ENCODE measurements around the gene CDH12.

CDH12 gene

GRCh38 chr5:22708770-22709328 is 144.3 kb downstream of the CDH12 start:
- Histone ChIP-seq H3K4me3 (ENCODE audit: low read depth in 1 of 2, low read length in 2 of 2) (no peak overlapping the region), H3K27ac (ENCODE audit: low read depth, low read length) (no peak overlapping the region), H3K27me3 (ENCODE audit: control insufficient read depth in 1 of 2, insufficient read depth in 2 of 2, low read length in 2 of 2) (no peaks in the 10 kb centered on the region), H3K9me3 (ENCODE audit: low read length) (no peaks in the 10 kb centered on the region), H3K36me3 (ENCODE audit: insufficient read depth, low read length) (no peaks in the 10 kb centered on the region), H3K9ac (ENCODE audit: low read length) (no peak overlapping the region), H3K4me1 (ENCODE audit: insufficient read depth, low read length) (no peaks in the 10 kb centered on the region)

DNA sequence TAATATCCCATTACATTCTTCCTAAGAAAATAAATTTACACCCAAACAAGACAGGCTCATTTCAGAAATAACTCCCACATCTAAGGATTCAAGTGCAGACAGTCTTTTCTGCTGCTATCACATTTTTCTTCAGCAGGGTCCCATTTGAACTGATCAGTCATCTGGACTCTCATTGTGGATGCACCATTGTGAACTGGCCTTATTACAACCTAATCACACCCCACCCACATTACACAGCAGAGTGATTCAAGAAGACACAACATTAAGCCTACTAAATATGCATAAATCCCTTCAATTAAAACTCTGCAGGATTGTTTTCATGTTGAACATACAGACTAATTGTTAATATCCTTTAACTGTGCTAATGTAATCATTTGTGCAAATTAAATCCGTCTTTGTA is 146.2 kb downstream of the CDH12 start:
- H3K27ac ChIP-seq (ENCODE audit: low read depth, low read length) = no peak overlapping the region
- no peaks in the 10 kb centered on the region for H3K9me3 ChIP-seq (ENCODE audit: low read length)
- H3K9ac ChIP-seq (ENCODE audit: low read length) = no peak overlapping the region
- H3K4me3 ChIP-seq (ENCODE audit: low read depth in 1 of 2, low read length in 2 of 2) = no peak overlapping the region
- H3K36me3 ChIP-seq (ENCODE audit: insufficient read depth, low read length) = no peaks in the 10 kb centered on the region
- H3K27me3 ChIP-seq (ENCODE audit: control insufficient read depth in 1 of 2, insufficient read depth in 2 of 2, low read length in 2 of 2) = no peaks in the 10 kb centered on the region
- H3K4me1 ChIP-seq (ENCODE audit: insufficient read depth, low read length) = no peaks in the 10 kb centered on the region

DNA sequence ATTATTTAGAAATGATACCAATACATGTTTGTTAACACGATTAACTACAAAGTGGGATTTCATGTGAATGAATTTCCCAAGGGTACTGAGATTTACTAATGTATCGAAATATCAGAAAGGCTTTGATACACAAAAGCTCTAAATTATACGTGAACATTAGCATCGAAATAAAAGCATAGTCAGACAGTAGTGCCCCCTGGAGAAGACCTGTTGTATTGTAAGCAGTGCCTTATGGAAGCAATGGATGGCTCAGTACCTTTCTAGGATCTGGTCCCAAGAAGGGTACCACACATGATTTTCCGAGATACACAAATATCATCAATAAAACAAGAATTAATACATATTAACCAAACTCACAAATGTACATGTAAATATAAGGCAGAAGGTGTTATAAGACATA is 153.8 kb downstream of the CDH12 start:
- Histone ChIP-seq H3K9ac (ENCODE audit: low read length) (no peak overlapping the region), H3K27ac (ENCODE audit: low read depth, low read length) (no peak overlapping the region)

GRCh38 chr5:22693121-22693520 is 160.0 kb downstream of the CDH12 start:
- H3K27me3 ChIP-seq (ENCODE audit: control insufficient read depth in 1 of 2, insufficient read depth in 2 of 2, low read length in 2 of 2) = no peaks in the 10 kb centered on the region
- H3K9ac ChIP-seq (ENCODE audit: low read length) = no peak overlapping the region
- no peaks in the 10 kb centered on the region for H3K36me3 ChIP-seq (ENCODE audit: insufficient read depth, low read length)
- H3K9me3 ChIP-seq (ENCODE audit: low read length) = no peaks in the 10 kb centered on the region
- no peak overlapping the region for H3K27ac ChIP-seq (ENCODE audit: low read depth, low read length)
- H3K4me3 ChIP-seq (ENCODE audit: low read depth in 1 of 2, low read length in 2 of 2) = no peak overlapping the region
- no peaks in the 10 kb centered on the region for H3K4me1 ChIP-seq (ENCODE audit: insufficient read depth, low read length)

More for the DNA sequence above, 153.8 kb downstream of the CDH12 start:
- Histone ChIP-seq H3K9me3 (ENCODE audit: low read length) (no peaks in the 10 kb centered on the region), H3K4me1 (ENCODE audit: insufficient read depth, low read length) (no peaks in the 10 kb centered on the region), H3K36me3 (ENCODE audit: insufficient read depth, low read length) (no peaks in the 10 kb centered on the region), H3K4me3 (ENCODE audit: low read depth in 1 of 2, low read length in 2 of 2) (no peak overlapping the region), H3K27me3 (ENCODE audit: control insufficient read depth in 1 of 2, insufficient read depth in 2 of 2, low read length in 2 of 2) (no peaks in the 10 kb centered on the region)

DNA sequence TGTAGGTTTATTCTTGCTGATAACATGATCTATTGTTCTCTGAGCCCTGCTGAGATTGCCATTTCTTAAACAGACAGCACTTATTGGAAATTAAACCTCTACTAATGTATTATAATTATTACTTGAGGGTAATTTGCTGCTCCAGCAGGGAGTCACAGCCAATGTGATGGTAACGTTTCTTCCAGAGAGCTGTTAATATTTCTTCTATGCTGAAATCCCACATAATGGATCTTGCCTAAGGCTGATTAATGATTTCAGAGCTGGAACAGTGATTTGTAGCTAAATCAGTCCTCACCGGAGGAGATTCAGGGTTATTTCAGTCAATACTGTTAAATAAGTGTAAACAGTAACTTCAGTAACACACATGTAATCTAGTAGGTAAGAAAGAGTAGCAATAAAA is 170.1 kb downstream of the CDH12 start:
- no peak overlapping the region for H3K9ac ChIP-seq (ENCODE audit: low read length)
- no peaks in the 10 kb centered on the region for H3K9me3 ChIP-seq (ENCODE audit: low read length)

DNA sequence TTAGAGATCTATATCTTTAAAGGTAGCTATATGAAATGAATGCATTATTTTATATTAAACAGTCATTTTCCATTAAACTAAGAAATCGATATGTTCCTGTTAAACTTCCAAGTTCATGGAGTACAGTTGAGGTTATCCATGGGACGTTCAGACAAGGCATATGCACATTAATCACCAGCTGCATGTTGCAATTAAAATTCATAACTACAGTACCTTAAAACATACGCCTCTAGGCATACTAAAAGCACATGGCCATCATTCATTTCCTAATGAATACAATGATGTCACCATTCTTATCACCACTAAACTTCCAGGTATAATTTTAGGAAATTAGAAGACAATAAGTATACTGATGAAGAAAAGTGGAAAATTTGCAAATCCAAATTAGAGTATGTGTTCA is 174.3 kb downstream of the CDH12 start:
- H3K9me3 ChIP-seq (ENCODE audit: low read length) = no peaks in the 10 kb centered on the region
- H3K36me3 ChIP-seq (ENCODE audit: insufficient read depth, low read length) = no peaks in the 10 kb centered on the region
- no peaks in the 10 kb centered on the region for H3K4me1 ChIP-seq (ENCODE audit: insufficient read depth, low read length)
- no peaks in the 10 kb centered on the region for H3K27me3 ChIP-seq (ENCODE audit: control insufficient read depth in 1 of 2, insufficient read depth in 2 of 2, low read length in 2 of 2)
- no peak overlapping the region for H3K9ac ChIP-seq (ENCODE audit: low read length)
- H3K4me3 ChIP-seq (ENCODE audit: low read depth in 1 of 2, low read length in 2 of 2) = no peak overlapping the region
- no peak overlapping the region for H3K27ac ChIP-seq (ENCODE audit: low read depth, low read length)

More for the DNA sequence above, 170.1 kb downstream of the CDH12 start:
- no peaks in the 10 kb centered on the region for H3K4me1 ChIP-seq (ENCODE audit: insufficient read depth, low read length)
- H3K36me3 ChIP-seq (ENCODE audit: insufficient read depth, low read length) = no peaks in the 10 kb centered on the region
- no peaks in the 10 kb centered on the region for H3K27me3 ChIP-seq (ENCODE audit: control insufficient read depth in 1 of 2, insufficient read depth in 2 of 2, low read length in 2 of 2)
- no peak overlapping the region for H3K27ac ChIP-seq (ENCODE audit: low read depth, low read length)
- H3K4me3 ChIP-seq (ENCODE audit: low read depth in 1 of 2, low read length in 2 of 2) = no peak overlapping the region

DNA sequence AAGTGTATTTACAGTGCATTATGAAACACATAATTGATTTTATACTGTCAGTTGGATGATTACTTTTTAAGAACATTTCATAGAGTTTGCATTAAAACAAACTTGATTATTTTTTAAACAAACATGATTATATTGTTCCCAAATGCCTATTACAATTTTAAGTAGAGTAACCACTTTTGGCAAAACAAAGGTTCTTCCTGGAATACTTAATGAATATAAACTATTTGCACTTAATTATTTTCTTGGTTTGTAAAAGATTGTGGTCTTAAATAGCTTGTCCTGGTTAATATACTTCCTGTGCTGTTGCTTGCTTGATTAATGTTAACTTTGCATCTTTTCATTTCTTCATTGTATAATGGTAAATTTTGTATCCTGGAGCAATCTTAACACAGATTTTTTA is 180.0 kb downstream of the CDH12 start:
- H3K36me3 ChIP-seq (ENCODE audit: insufficient read depth, low read length) = no peaks in the 10 kb centered on the region
- no peak overlapping the region for H3K4me3 ChIP-seq (ENCODE audit: low read depth in 1 of 2, low read length in 2 of 2)
- no peaks in the 10 kb centered on the region for H3K4me1 ChIP-seq (ENCODE audit: insufficient read depth, low read length)
- no peak overlapping the region for H3K9ac ChIP-seq (ENCODE audit: low read length)
- no peaks in the 10 kb centered on the region for H3K9me3 ChIP-seq (ENCODE audit: low read length)
- no peak overlapping the region for H3K27ac ChIP-seq (ENCODE audit: low read depth, low read length)
- no peaks in the 10 kb centered on the region for H3K27me3 ChIP-seq (ENCODE audit: control insufficient read depth in 1 of 2, insufficient read depth in 2 of 2, low read length in 2 of 2)

DNA sequence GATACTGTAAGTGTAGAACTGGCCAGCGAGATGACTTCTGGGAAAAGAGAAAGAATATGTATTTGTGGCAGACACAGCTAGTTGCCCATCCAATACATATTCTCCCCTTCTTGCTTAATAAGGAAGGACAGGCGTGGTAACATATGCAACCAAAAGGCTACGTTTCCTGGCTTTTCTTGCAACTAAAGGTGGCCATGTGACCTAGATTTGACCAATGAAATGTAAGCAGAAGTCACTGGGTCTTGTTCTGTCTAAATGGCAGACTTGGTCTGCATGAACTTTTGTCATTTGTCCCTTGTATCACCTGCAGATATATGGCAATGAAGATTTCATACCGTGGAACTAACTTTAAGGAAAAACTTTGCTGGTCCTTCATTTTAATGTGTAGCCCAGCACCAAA is 183.8 kb downstream of the CDH12 start:
- Histone ChIP-seq H3K27me3 (ENCODE audit: control insufficient read depth in 1 of 2, insufficient read depth in 2 of 2, low read length in 2 of 2) (no peaks in the 10 kb centered on the region), H3K36me3 (ENCODE audit: insufficient read depth, low read length) (no peaks in the 10 kb centered on the region), H3K9me3 (ENCODE audit: low read length) (no peaks in the 10 kb centered on the region), H3K4me1 (ENCODE audit: insufficient read depth, low read length) (no peaks in the 10 kb centered on the region), H3K27ac (ENCODE audit: low read depth, low read length) (no peak overlapping the region), H3K9ac (ENCODE audit: low read length) (no peak overlapping the region), H3K4me3 (ENCODE audit: low read depth in 1 of 2, low read length in 2 of 2) (no peak overlapping the region)

DNA sequence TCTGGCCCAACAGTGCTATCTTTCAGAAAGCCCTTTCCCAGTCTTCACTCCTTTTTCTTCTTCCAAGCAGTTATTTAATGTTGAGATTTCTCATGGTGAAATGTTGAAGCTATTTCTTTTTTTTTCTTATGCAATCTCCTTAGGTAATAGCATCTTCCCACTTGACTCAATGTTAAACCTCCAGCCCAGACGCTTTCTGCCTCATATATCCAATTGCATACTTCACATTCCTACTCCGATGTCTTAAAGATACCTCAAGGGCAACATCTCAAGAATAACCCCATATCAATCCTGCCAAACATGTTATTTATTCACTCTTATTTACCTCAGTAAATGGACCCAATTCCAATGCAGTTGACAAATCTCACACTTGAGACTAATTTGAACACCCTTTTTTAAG is 187.3 kb downstream of the CDH12 start:
- H3K9ac ChIP-seq (ENCODE audit: low read length) = no peak overlapping the region
- no peaks in the 10 kb centered on the region for H3K9me3 ChIP-seq (ENCODE audit: low read length)
- no peak overlapping the region for H3K4me3 ChIP-seq (ENCODE audit: low read depth in 1 of 2, low read length in 2 of 2)
- no peaks in the 10 kb centered on the region for H3K4me1 ChIP-seq (ENCODE audit: insufficient read depth, low read length)
- no peaks in the 10 kb centered on the region for H3K36me3 ChIP-seq (ENCODE audit: insufficient read depth, low read length)
- H3K27me3 ChIP-seq (ENCODE audit: control insufficient read depth in 1 of 2, insufficient read depth in 2 of 2, low read length in 2 of 2) = no peaks in the 10 kb centered on the region
- H3K27ac ChIP-seq (ENCODE audit: low read depth, low read length) = no peak overlapping the region

DNA sequence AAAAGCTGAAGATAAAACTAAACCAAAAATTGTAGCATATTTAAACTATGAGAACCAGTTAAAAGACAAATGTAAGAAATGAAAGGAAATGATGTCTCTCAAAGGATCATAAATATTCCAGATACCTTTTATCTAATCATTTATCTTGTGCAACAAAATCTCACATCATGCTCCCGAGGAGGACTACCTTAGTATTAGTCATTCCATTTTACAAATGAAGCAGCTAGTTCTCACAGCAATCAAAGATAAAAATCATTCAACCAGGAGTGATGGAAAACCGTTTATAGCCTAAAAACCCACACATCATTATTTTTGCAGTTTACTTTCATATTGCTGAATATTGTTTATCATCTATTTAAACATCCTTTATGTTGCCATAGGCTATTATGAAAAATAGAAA is 190.0 kb downstream of the CDH12 start:
- Histone ChIP-seq H3K36me3 (ENCODE audit: insufficient read depth, low read length) (no peaks in the 10 kb centered on the region), H3K9me3 (ENCODE audit: low read length) (no peaks in the 10 kb centered on the region), H3K9ac (ENCODE audit: low read length) (no peak overlapping the region), H3K4me1 (ENCODE audit: insufficient read depth, low read length) (no peaks in the 10 kb centered on the region), H3K27me3 (ENCODE audit: control insufficient read depth in 1 of 2, insufficient read depth in 2 of 2, low read length in 2 of 2) (no peaks in the 10 kb centered on the region), H3K27ac (ENCODE audit: low read depth, low read length) (no peak overlapping the region), H3K4me3 (ENCODE audit: low read depth in 1 of 2, low read length in 2 of 2) (no peak overlapping the region)

DNA sequence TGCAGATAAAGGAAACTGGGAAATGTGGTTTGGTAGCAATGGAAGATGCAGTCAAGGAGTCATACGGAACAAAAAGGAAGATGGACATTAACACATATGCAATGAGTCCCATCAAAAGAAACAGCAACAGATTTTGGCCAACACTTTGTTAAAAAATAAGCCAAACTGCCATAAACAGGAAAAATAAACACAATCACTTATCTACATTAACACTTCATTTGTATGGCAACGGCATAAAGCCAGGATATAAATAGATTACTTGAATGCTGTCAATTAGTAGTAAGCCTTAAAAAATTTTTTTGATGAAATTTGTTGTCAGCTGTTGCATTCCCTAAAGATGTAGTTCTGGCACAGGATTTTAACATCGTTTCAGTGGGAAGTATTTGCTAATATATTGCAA is 190.8 kb downstream of the CDH12 start:
- Histone ChIP-seq H3K9ac (ENCODE audit: low read length) (no peak overlapping the region), H3K4me1 (ENCODE audit: insufficient read depth, low read length) (no peaks in the 10 kb centered on the region), H3K4me3 (ENCODE audit: low read depth in 1 of 2, low read length in 2 of 2) (no peak overlapping the region), H3K9me3 (ENCODE audit: low read length) (no peaks in the 10 kb centered on the region), H3K27ac (ENCODE audit: low read depth, low read length) (no peak overlapping the region), H3K27me3 (ENCODE audit: control insufficient read depth in 1 of 2, insufficient read depth in 2 of 2, low read length in 2 of 2) (no peaks in the 10 kb centered on the region), H3K36me3 (ENCODE audit: insufficient read depth, low read length) (no peaks in the 10 kb centered on the region)

DNA sequence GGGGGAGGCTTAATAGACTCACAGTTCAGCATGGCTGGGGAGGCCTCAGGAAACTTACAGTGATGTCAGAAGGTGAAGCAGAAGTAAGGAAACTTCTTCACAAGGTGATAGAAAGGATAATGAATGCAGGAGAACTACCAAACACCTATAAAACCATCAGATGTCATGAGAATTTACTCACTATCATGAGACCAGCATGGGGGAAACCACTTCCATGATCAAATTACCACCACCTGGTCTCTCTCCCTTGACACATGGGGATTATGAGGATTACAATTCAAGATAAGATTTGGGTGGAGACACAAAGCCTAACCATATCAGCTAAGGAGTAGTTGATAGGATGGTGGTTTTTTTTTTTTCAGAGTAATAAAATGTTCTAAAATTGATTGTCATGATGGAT is 201.8 kb downstream of the CDH12 start:
- no peak overlapping the region for H3K27ac ChIP-seq (ENCODE audit: low read depth, low read length)
- no peaks in the 10 kb centered on the region for H3K4me1 ChIP-seq (ENCODE audit: insufficient read depth, low read length)
- H3K9ac ChIP-seq (ENCODE audit: low read length) = no peak overlapping the region
- no peaks in the 10 kb centered on the region for H3K36me3 ChIP-seq (ENCODE audit: insufficient read depth, low read length)
- no peaks in the 10 kb centered on the region for H3K27me3 ChIP-seq (ENCODE audit: control insufficient read depth in 1 of 2, insufficient read depth in 2 of 2, low read length in 2 of 2)
- H3K9me3 ChIP-seq (ENCODE audit: low read length) = no peaks in the 10 kb centered on the region
- H3K4me3 ChIP-seq (ENCODE audit: low read depth in 1 of 2, low read length in 2 of 2) = no peak overlapping the region
